ENCODE results near the gene PLPPR5. TPM values are rescaled to one million over a fixed set of nuclear protein-coding genes. Genes with fewer than 3 reads are reported as not detected.

PLPPR5 gene
- total and polyA plus RNA-seq, 2 of the 4 experiments (the other 2 are of a cell fraction), result under 0.01 to 0.05 TPM

DNA sequence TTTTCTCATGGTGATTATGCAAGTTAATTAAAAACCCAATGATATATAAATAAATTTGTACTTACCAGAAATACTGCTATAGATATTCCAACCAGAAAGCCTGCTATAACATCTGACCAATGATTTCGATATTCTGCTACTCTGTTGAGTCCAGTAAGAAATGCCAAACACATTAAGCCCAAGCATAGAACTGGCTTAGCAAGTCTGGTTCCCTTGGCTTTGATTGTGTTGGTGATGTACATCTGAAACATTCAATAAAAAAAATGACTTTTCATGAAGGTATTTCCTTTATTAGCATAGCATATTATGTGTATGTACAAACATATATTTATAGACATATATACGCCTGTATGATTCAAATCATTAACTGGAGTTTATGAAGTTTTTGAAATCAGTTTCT, 82.8 kb downstream of the PLPPR5 start:
- no peak overlapping the region for H3K9ac ChIP-seq (ENCODE audit: low read depth, low read length)
- intact Hi-C loops (cut with micrococcal nuclease) (no loop called here), dilution Hi-C loops (cut with HindIII; ENCODE audit: low sequenced_read_pairs, unreplicated experiment) (no loop called here), in situ Hi-C loops (cut with MboI; ENCODE audit: low sequenced_read_pairs) (no loop called here)
- no peak overlapping the region for H2AK5ac ChIP-seq (ENCODE audit: low read depth, low read length)
- no peak overlapping the region for H3K4me2 ChIP-seq (ENCODE audit: low read depth, low read length)
- H3K9me3 ChIP-seq (ENCODE audit: control insufficient read depth, insufficient read depth, low read length), result no peaks in the 10 kb centered on the region
- H3K9me1 ChIP-seq (ENCODE audit: insufficient read depth, low read length), result no peaks in the 10 kb centered on the region
- WGBS, 2 experiments (ENCODE audit: extremely low coverage in 2 of 2, insufficient read length in 1 of 2), result no CpG with 5 or more reads among the region's 2 CpGs
- no peak overlapping the region for H4K5ac ChIP-seq (ENCODE audit: low read depth, low read length)
- no peaks in the 10 kb centered on the region for H3K27me3 ChIP-seq (ENCODE audit: control insufficient read depth, insufficient read depth, low read length)
- no peak overlapping the region for H2BK15ac ChIP-seq (ENCODE audit: low read depth, low read length)
- CTCF ChIA-PET, result no interaction called here
- BruUV-seq (replicated peaks), result no TSS peak
- no peak overlapping the region for H2AK9ac ChIP-seq (replicated peaks; ENCODE audit: low read depth, low read length, poor library complexity)
- H3K18ac ChIP-seq (ENCODE audit: low read depth, low read length), result no peak overlapping the region
- no peak overlapping the region for H4K8ac ChIP-seq (ENCODE audit: low read depth in 2 of 2, low read length in 2 of 2)
- no peak overlapping the region for H4K91ac ChIP-seq (ENCODE audit: insufficient read depth, low read depth, low read length)
- no peak overlapping the region for H3K14ac ChIP-seq (replicated peaks; ENCODE audit: low read depth, low read length)
- no peak overlapping the region for H3K4ac ChIP-seq (ENCODE audit: low read depth, low read length)
- no peak overlapping the region for H3K27ac ChIP-seq (ENCODE audit: insufficient read depth, low read length)
- H3K56ac ChIP-seq (ENCODE audit: extremely low read depth, insufficient read depth, low read length), result no peak overlapping the region
- no peak overlapping the region for H2AFZ ChIP-seq (replicated peaks; ENCODE audit: low read length, poor library complexity)
- no peak overlapping the region for H3K23ac ChIP-seq (ENCODE audit: low read depth, low read length)
- H4K20me1 ChIP-seq (ENCODE audit: insufficient read depth, low read length), result no peaks in the 10 kb centered on the region
- TF ChIP-seq MAFK (IDR thresholded peaks at IDR 0.05; ENCODE audit: low read depth, low read length), result no peak
- TF ChIP-seq RFX5 (IDR thresholded peaks at IDR 0.05; ENCODE audit: low read depth, low read length), result no peak
- no peak for TF ChIP-seq SMC3 (IDR thresholded peaks at IDR 0.05; ENCODE audit: low read depth, low read length)
- no peak for TF ChIP-seq BHLHE40 (IDR thresholded peaks at IDR 0.05; ENCODE audit: low read depth, low read length)
- TF ChIP-seq MXI1 (IDR thresholded peaks at IDR 0.05; ENCODE audit: borderline replicate concordance, low read depth, low read length), result no peak
- TF ChIP-seq, protein P1, sequence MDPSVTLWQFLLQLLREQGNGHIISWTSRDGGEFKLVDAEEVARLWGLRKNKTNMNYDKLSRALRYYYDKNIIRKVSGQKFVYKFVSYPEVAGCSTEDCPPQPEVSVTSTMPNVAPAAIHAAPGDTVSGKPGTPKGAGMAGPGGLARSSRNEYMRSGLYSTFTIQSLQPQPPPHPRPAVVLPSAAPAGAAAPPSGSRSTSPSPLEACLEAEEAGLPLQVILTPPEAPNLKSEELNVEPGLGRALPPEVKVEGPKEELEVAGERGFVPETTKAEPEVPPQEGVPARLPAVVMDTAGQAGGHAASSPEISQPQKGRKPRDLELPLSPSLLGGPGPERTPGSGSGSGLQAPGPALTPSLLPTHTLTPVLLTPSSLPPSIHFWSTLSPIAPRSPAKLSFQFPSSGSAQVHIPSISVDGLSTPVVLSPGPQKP (IDR thresholded peaks at IDR 0.05; ENCODE audit: borderline replicate concordance, low read depth, low read length), result no peak
- no peak for TF ChIP-seq CHD1 (IDR thresholded peaks at IDR 0.05; ENCODE audit: low read depth, low read length)
- TF ChIP-seq MAZ (IDR thresholded peaks at IDR 0.05; ENCODE audit: borderline replicate concordance, low read depth, low read length), result no peak
- TF ChIP-seq RCOR1 (IDR thresholded peaks at IDR 0.05; ENCODE audit: insufficient replicate concordance, low read length), result no peak
- TF ChIP-seq CEBPB (IDR thresholded peaks at IDR 0.05; ENCODE audit: low read depth, low read length), result no peak
- no peak for TF ChIP-seq FOS (IDR thresholded peaks at IDR 0.05; ENCODE audit: low read depth, low read length)
- TF ChIP-seq POLR2A (IDR thresholded peaks at IDR 0.05; ENCODE audit: low read depth, low read length), result no peak
- no peak for TF ChIP-seq RAD21 (IDR thresholded peaks at IDR 0.05; ENCODE audit: low read length)
- no peak for TF ChIP-seq CTCF (conservative IDR thresholded peaks at IDR 0.05; ENCODE audit: low read depth, low read length)
- TF ChIP-seq NFE2L2 (IDR thresholded peaks at IDR 0.05; ENCODE audit: low read depth, low read length), result no peak
- TF ChIP-seq USF2 (IDR thresholded peaks at IDR 0.05; ENCODE audit: low read depth, low read length), result no peak
- H3K4me1 ChIP-seq (ENCODE audit: control insufficient read depth, insufficient read depth, low read length), result peaks cover 2% of the 10 kb centered on the region; the same call in 1 of the 2 replicates
- no peak overlapping the region for H2BK120ac ChIP-seq (ENCODE audit: low read depth, low read length)
- H3K36me3 ChIP-seq (ENCODE audit: control insufficient read depth, insufficient read depth, low read length), result no peaks in the 10 kb centered on the region
- no peak overlapping the region for H2BK5ac ChIP-seq (ENCODE audit: low read depth, low read length, poor library complexity, severe bottlenecking)
- POLR2A ChIA-PET (ENCODE audit: unreplicated experiment), result no interaction called here
- ATAC-seq (ENCODE audit: low read depth) (no peak), DNase-seq (peak; percentile 10)
- H2BK20ac ChIP-seq (ENCODE audit: low read depth, low read length), result no peak overlapping the region
- no peak overlapping the region for H3K4me3 ChIP-seq (ENCODE audit: insufficient read depth, low read depth, low read length)
- H3K79me1 ChIP-seq (ENCODE audit: low read depth in 1 of 2, low read length in 2 of 2), result no peaks in the 10 kb centered on the region
